Stimulated activated CD4-positive, alpha-beta T cell treated with anti-CD3 and anti-CD28 coated beads, Interleukin-4, amount 100 ng/mL, for 1 hour (primary cell): ENCODE results near the gene MACROH2A1.
"Not testable (repeated sequence)": the region's sequence is repeated elsewhere in the genome, so short reads cannot be mapped to it uniquely, and the experiment has no call there.

Experiments used
- DNase-seq: peaks from one replicate; pipeline ENCODE4 v3.0.0-alpha.2; 2020

Gene MACROH2A1

GRCh38 chr5:135376961-135377624 lies 21.9 kb downstream of the MACROH2A1 start:
- DNase-seq = no peak

- DNase-seq = no peak
These were observed 23.8 kb downstream of the MACROH2A1 start for GRCh38 chr5:135375040-135375793.

- DNase-seq = no peak
These were observed 25.1 kb downstream of the MACROH2A1 start for GRCh38 chr5:135373736-135374515.

GRCh38 chr5:135372654-135373381 lies 26.2 kb downstream of the MACROH2A1 start:
- DNase-seq = no peak

GRCh38 chr5:135371622-135372232 lies 27.3 kb downstream of the MACROH2A1 start:
- no peak for DNase-seq

GRCh38 chr5:135369952-135370351 lies 29.1 kb downstream of the MACROH2A1 start:
- DNase-seq = no peak

- DNase-seq = no peak
These were observed 31.5 kb downstream of the MACROH2A1 start for GRCh38 chr5:135367554-135367953.

GRCh38 chr5:135367076-135367475 lies 32.0 kb downstream of the MACROH2A1 start:
- DNase-seq = no peak

GRCh38 chr5:135365281-135365680 lies 33.8 kb downstream of the MACROH2A1 start:
- no peak for DNase-seq

- no peak for DNase-seq
These were observed 34.4 kb downstream of the MACROH2A1 start for GRCh38 chr5:135364421-135365262.

- DNase-seq = not testable (repeated sequence)
These were observed 35.7 kb downstream of the MACROH2A1 start for GRCh38 chr5:135363342-135363741.

- no peak for DNase-seq
These were observed 36.9 kb downstream of the MACROH2A1 start for GRCh38 chr5:135362102-135362501.

GRCh38 chr5:135360278-135361274 lies 38.5 kb downstream of the MACROH2A1 start:
- no peak for DNase-seq

- no peak for DNase-seq
These were observed 39.5 kb downstream of the MACROH2A1 start for GRCh38 chr5:135359374-135360165.

GRCh38 chr5:135357685-135358084 lies 41.3 kb downstream of the MACROH2A1 start:
- DNase-seq = no peak

GRCh38 chr5:135356522-135357318 lies 42.3 kb downstream of the MACROH2A1 start:
- no peak for DNase-seq

GRCh38 chr5:135355169-135355568 lies 43.9 kb downstream of the MACROH2A1 start:
- DNase-seq = no peak

- DNase-seq = no peak
These were observed 44.9 kb downstream of the MACROH2A1 start for GRCh38 chr5:135353952-135354721.
